ENCODE results near the gene DAP3.

Gene DAP3

DNA sequence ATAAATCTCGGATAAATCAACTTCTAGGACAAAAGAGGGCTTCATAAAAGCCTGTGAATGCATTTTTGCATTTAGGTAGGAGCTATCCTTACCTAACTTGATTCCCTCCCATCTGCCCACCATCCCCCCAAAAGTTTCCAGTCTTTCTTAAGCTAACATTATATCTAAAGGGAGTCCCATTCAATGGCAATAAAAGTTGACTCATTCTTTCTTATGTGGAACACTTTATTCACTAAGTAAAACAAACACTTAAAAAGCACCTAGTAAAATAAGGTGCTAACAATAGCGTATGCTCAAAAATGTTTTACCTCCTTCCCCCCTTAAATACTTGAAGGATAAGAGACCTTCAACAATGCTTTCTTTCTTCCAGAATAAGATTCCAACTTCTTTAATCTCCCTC lies 84.3 kb downstream of the DAP3 start:
- Histone ChIP-seq H3K36me3 (ENCODE audit: control insufficient read depth, insufficient read depth, low read length) (peaks cover 85% of the 10 kb centered on the region), H3K9me3 (ENCODE audit: control insufficient read depth, low read length) (no peaks in the 10 kb centered on the region), H3K4me3 (ENCODE audit: extremely low read depth, insufficient read depth, low read length, poor library complexity, severe bottlenecking) (no peak overlapping the region), H3K27ac (ENCODE audit: low read depth, low read length, severe bottlenecking) (no peak overlapping the region), H3K4me1 (ENCODE audit: control insufficient read depth, insufficient read depth, low read length, poor library complexity, severe bottlenecking) (no peaks in the 10 kb centered on the region)
- WGBS, 2 experiments (ENCODE audit: insufficient coverage in 2 of 2) = 100% methylated on average over 2 of the region's 2 CpGs

DNA sequence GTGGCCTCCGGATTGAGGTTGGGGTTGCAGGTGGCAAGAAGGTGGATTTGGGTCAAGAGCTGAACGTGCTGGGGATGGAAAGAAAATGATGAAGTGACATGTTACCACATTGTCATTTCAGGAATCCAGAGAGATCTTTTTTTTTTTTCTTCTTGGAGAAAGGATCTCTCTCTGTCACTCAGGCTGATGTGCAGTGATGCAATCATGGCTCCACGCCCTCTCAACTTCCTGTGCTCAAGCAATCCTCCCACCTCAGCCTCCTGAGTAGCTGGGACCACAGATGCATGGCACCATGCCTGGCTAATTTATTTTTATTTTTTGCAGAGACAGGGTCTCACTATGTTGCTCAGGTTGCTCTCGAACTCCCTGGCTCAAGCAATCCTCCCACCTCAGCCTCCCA lies 87.5 kb downstream of the DAP3 start:
- Histone ChIP-seq H3K36me3 (ENCODE audit: control insufficient read depth, insufficient read depth, low read length) (peaks cover 77% of the 10 kb centered on the region), H3K9me3 (ENCODE audit: control insufficient read depth, low read length) (no peaks in the 10 kb centered on the region), H3K4me1 (ENCODE audit: control insufficient read depth, insufficient read depth, low read length, poor library complexity, severe bottlenecking) (no peaks in the 10 kb centered on the region), H3K4me3 (ENCODE audit: extremely low read depth, insufficient read depth, low read length, poor library complexity, severe bottlenecking) (no peak overlapping the region), H3K27ac (ENCODE audit: low read depth, low read length, severe bottlenecking) (no peak overlapping the region)
- 100% methylated on average over 2 of the region's 4 CpGs for WGBS, 2 experiments (ENCODE audit: insufficient coverage in 2 of 2)

DNA sequence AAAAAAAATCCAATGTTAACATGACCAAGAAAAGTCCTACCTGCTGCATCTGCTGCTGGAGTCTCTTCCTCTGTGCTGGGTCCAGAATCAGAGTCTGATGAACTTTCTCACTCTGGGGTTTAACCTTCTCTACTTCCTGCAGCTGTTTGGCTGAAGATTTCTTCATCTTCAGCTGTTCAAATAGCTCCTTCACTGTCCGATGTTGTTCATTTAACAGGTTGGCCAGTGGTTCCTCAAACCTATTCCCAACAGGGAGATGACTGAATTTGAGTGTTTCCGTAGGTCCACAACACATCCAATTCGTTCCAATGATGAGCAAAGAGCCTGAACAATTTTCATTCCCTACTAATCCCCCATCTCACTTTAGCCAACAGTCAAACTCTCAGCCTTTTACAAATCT lies 88.7 kb downstream of the DAP3 start:
- Histone ChIP-seq H3K36me3 (ENCODE audit: control insufficient read depth, insufficient read depth, low read length) (peaks cover 73% of the 10 kb centered on the region), H3K9me3 (ENCODE audit: control insufficient read depth, low read length) (no peaks in the 10 kb centered on the region), H3K4me1 (ENCODE audit: control insufficient read depth, insufficient read depth, low read length, poor library complexity, severe bottlenecking) (no peaks in the 10 kb centered on the region), H3K4me3 (ENCODE audit: extremely low read depth, insufficient read depth, low read length, poor library complexity, severe bottlenecking) (no peak overlapping the region), H3K27ac (ENCODE audit: low read depth, low read length, severe bottlenecking) (no peak overlapping the region)
- 87 to 100% methylated on average over 2 to 3 of the region's 3 CpGs for WGBS, 2 experiments (ENCODE audit: insufficient coverage in 2 of 2)
